Measurements from ENCODE around the gene SLC11A2. TPM values are rescaled to one million over a fixed set of nuclear protein-coding genes. Genes with fewer than 3 reads are reported as not detected.

SLC11A2 gene
- total RNA-seq, 2 experiments from 2014 or later = 31.0 to 32.9 TPM

Other genes with a start within 250 kb of the SLC11A2 start
- not detected for gene TMPRSS12, start 183.5 kb downstream of the SLC11A2 start, total RNA-seq
- gene HIGD1C, start 73.8 kb downstream of the SLC11A2 start, total RNA-seq = not detected
- 10 to 100 TPM; 69.6 to 79.6 TPM for gene LETMD1, start 21.9 kb upstream of the SLC11A2 start, total RNA-seq
- 10 to 100 TPM; 12.8 to 13.6 TPM for gene CSRNP2, start 57.2 kb upstream of the SLC11A2 start, total RNA-seq
- 10 to 100 TPM; 39.5 to 47.3 TPM for gene TFCP2, start 146.8 kb upstream of the SLC11A2 start, total RNA-seq
- 10 to 100 TPM in 1 of 2 experiments, 1 to 10 TPM in 1; 8.7 to 12.9 TPM for gene POU6F1, start 191.7 kb upstream of the SLC11A2 start, total RNA-seq
- 10 to 100 TPM; 94.8 to 95.2 TPM for gene DAZAP2, start 212.4 kb upstream of the SLC11A2 start, total RNA-seq
- under 1 TPM; 0.69 to 0.86 TPM for gene SMAGP, start 244.0 kb upstream of the SLC11A2 start, total RNA-seq

All from activated CD4-positive, alpha-beta T cell treated with anti-CD3 and anti-CD28 coated beads for 36 hours (primary cell).